HS-5 (cell line): Measurements from ENCODE around the gene SH3RF1.

ENCODE experiments used
- DNase-seq: peaks from one replicate; pipeline ENCODE4 v3.0.0-alpha.2; 2012; ENCODE audit warnings: low read depth

Gene SH3RF1

GRCh38 chr4:169163495-169163894 lies 107.3 kb downstream of the SH3RF1 start:
- no peak for DNase-seq

- DNase-seq: no peak
Measured at GRCh38 chr4:169160825-169161224, 109.9 kb downstream of the SH3RF1 start.

GRCh38 chr4:169159624-169160171 lies 111.1 kb downstream of the SH3RF1 start:
- peak; percentile 74 for DNase-seq

GRCh38 chr4:169158861-169159260 lies 111.9 kb downstream of the SH3RF1 start:
- no peak for DNase-seq

- DNase-seq: no peak
Measured at GRCh38 chr4:169158046-169158445, 112.7 kb downstream of the SH3RF1 start.

GRCh38 chr4:169156392-169156791 lies 114.4 kb downstream of the SH3RF1 start:
- no peak for DNase-seq

GRCh38 chr4:169154121-169154520 lies 116.6 kb downstream of the SH3RF1 start:
- no peak for DNase-seq

- no peak for DNase-seq
Measured at GRCh38 chr4:169153481-169154087, 117.2 kb downstream of the SH3RF1 start.

GRCh38 chr4:169152899-169153298 lies 117.9 kb downstream of the SH3RF1 start:
- no peak for DNase-seq

GRCh38 chr4:169152098-169152497 lies 118.7 kb downstream of the SH3RF1 start:
- no peak for DNase-seq

GRCh38 chr4:169151671-169152070 lies 119.1 kb downstream of the SH3RF1 start:
- no peak for DNase-seq

GRCh38 chr4:169150806-169151205 lies 120.0 kb downstream of the SH3RF1 start:
- DNase-seq: no peak

GRCh38 chr4:169148885-169149284 lies 121.9 kb downstream of the SH3RF1 start:
- DNase-seq: no peak

- peak; percentile 55 for DNase-seq
Measured at GRCh38 chr4:169147191-169147590, 123.6 kb downstream of the SH3RF1 start.

- DNase-seq: no peak
Measured at GRCh38 chr4:169144061-169144600, 126.6 kb downstream of the SH3RF1 start.

GRCh38 chr4:169143335-169143734 lies 127.4 kb downstream of the SH3RF1 start:
- no peak for DNase-seq

- DNase-seq: no peak
Measured at GRCh38 chr4:169142906-169143305, 127.8 kb downstream of the SH3RF1 start.

- no peak for DNase-seq
Measured at GRCh38 chr4:169142391-169142790, 128.4 kb downstream of the SH3RF1 start.

- no peak for DNase-seq
Measured at GRCh38 chr4:169139021-169139420, 131.7 kb downstream of the SH3RF1 start.

GRCh38 chr4:169137558-169137920 lies 133.2 kb downstream of the SH3RF1 start:
- DNase-seq: no peak

- DNase-seq: no peak
Measured at GRCh38 chr4:169136796-169137557, 133.8 kb downstream of the SH3RF1 start.

- no peak for DNase-seq
Measured at GRCh38 chr4:169136330-169136729, 134.4 kb downstream of the SH3RF1 start.

- DNase-seq: no peak
Measured at GRCh38 chr4:169135776-169136175, 135.0 kb downstream of the SH3RF1 start.
